H1 (cell line): ENCODE measurements around the gene SLIT3. TPM values are rescaled to one million over a fixed set of nuclear protein-coding genes. Genes with fewer than 3 reads are reported as not detected.

ENCODE experiments used
- CTCF ChIA-PET: fragments of 300-600 bp; sonication (Branson Sonifier 250); formaldehyde crosslinking; loops from one replicate; lab custom pipeline; 2021; ENCODE audit not compliant: partially characterized antibody; lab: Charles Lee
- POLR2A ChIA-PET: fragments of 300-600 bp; sonication (Branson Sonifier 250); formaldehyde crosslinking; loops from one replicate; lab custom pipeline; 2021; ENCODE audit warnings: inconsistent platforms; ENCODE audit not compliant: partially characterized antibody; lab: Charles Lee
- DNase-seq, 2 experiments: peaks; one replicate each; pipeline versions ENCODE4 v3.0.0 to v3.0.0-alpha.2; 2010 to 2022; ENCODE audit warnings: low spot score in 2 of 2, low read depth in 1 of 2, mixed read lengths in 1 of 2
- FAIRE-seq: peaks from 2 replicates; lab custom pipeline; 2011; peaks lifted over from hg19 to GRCh38; lab: Jason Lieb, UNC
- H2AFZ ChIP-seq: 2 replicates; pipeline ENCODE4 v1.8.1; 2012; ENCODE audit warnings: low read length, inconsistent platforms
- H2AK5ac ChIP-seq: 2 replicates; pipeline ENCODE4 v1.6.1; 2013; ENCODE audit warnings: low read depth, low read length
- H2BK120ac ChIP-seq: replicated peaks from 2 replicates; pipeline ENCODE3; 2013; ENCODE audit warnings: low read depth, low read length, inconsistent platforms
- H2BK12ac ChIP-seq: 2 replicates; pipeline ENCODE4 v1.6.1; 2013; ENCODE audit warnings: low read depth, low read length
- H2BK15ac ChIP-seq: 2 replicates; pipeline ENCODE4 v1.6.1; 2013; ENCODE audit warnings: low read length
- H2BK20ac ChIP-seq: 2 replicates; pipeline ENCODE4 v1.6.1; 2013; ENCODE audit warnings: low read length
- H2BK5ac ChIP-seq: 2 replicates; pipeline ENCODE4 v1.6.1; 2013; ENCODE audit warnings: low read depth, low read length
- H3K14ac ChIP-seq: 2 replicates; pipeline ENCODE4 v1.6.1; 2013; ENCODE audit warnings: inconsistent platforms; ENCODE audit not compliant: insufficient read length
- H3K18ac ChIP-seq: 2 replicates; pipeline ENCODE4 v1.6.1; 2013; ENCODE audit warnings: low read length; ENCODE audit errors: extremely low read depth
- H3K23ac ChIP-seq: 2 replicates; pipeline ENCODE4 v1.6.1; 2013; ENCODE audit warnings: inconsistent platforms; ENCODE audit not compliant: insufficient read length
- H3K23me2 ChIP-seq: 2 replicates; pipeline ENCODE4 v1.6.1; 2013; ENCODE audit warnings: low read depth, low read length
- H3K27ac ChIP-seq: 2 replicates; pipeline ENCODE4 v1.6.1; 2011; ENCODE audit warnings: low read depth, low read length, inconsistent platforms
- H3K27me3 ChIP-seq, 4 experiments: replicated peaks in 1 of 4; 1 replicate in 1 of 4; 2 replicates in 3 of 4; pipeline versions ENCODE4 v1.6.1 to v1.8.1; 2011 to 2013; ENCODE audit warnings: low read length in 3 of 4, mild to moderate bottlenecking in 3 of 4, inconsistent platforms in 2 of 4, mixed read lengths in 2 of 4, moderate library complexity in 1 of 4; ENCODE audit not compliant: control insufficient read depth in 3 of 4, insufficient read depth in 3 of 4; ENCODE audit errors: extremely low read depth in 1 of 4
- H3K36me3 ChIP-seq, 4 experiments: 2 replicates each; pipeline versions ENCODE4 v1.6.1 to v1.8.1; 2011 to 2013; ENCODE audit warnings: mild to moderate bottlenecking in 4 of 4, low read length in 3 of 4, moderate library complexity in 2 of 4, control low read depth in 1 of 4, inconsistent platforms in 1 of 4; ENCODE audit not compliant: insufficient read depth in 4 of 4, control insufficient read depth in 2 of 4
- H3K4ac ChIP-seq: replicated peaks from 2 replicates; pipeline ENCODE3; 2013; ENCODE audit warnings: low read length, low read depth, mixed read lengths, inconsistent platforms; ENCODE audit not compliant: insufficient read length
- H3K4me1 ChIP-seq, 4 experiments: replicated peaks in 1 of 4; 1 replicate in 1 of 4; 2 replicates in 3 of 4; pipeline versions ENCODE4 v1.6.1 to v1.8.1; 2011 to 2013; ENCODE audit warnings: low read length in 3 of 4, inconsistent platforms in 2 of 4, mixed read lengths in 1 of 4; ENCODE audit not compliant: insufficient read depth in 4 of 4, control insufficient read depth in 3 of 4
- H3K4me2 ChIP-seq, 2 experiments: 2 replicates each; pipeline versions ENCODE4 v1.6.1 to v1.8.1; 2011 to 2013; ENCODE audit warnings: low read depth in 2 of 2, low read length in 2 of 2, control low read depth in 1 of 2, inconsistent platforms in 1 of 2, mild to moderate bottlenecking in 1 of 2; ENCODE audit not compliant: insufficient read depth in 1 of 2
- H3K4me3 ChIP-seq, 4 experiments: fragments of 200-600, 300-600 bp in 1 of 4; sonication (generic), shearing (Covaris generic), sonication (Bioruptor Twin) in 1 of 4; 2 replicates each; pipeline versions ENCODE4 v1.5.1 to v1.8.1; 2011 to 2016; ENCODE audit warnings: low read length in 4 of 4, low read depth in 3 of 4, control low read depth in 2 of 4, inconsistent platforms in 2 of 4, mild to moderate bottlenecking in 2 of 4, mixed read lengths in 1 of 4, moderate library complexity in 1 of 4; ENCODE audit not compliant: insufficient read depth in 2 of 4; ENCODE audit errors: extremely low read depth in 1 of 4
- H3K56ac ChIP-seq: replicated peaks from 2 replicates; pipeline ENCODE3; 2013; ENCODE audit warnings: low read depth, mild to moderate bottlenecking, mixed read lengths, low read length, inconsistent platforms; ENCODE audit not compliant: insufficient read length
- H3K79me1 ChIP-seq: 2 replicates; pipeline ENCODE4 v1.6.1; 2013; ENCODE audit warnings: low read depth, low read length, control low read depth
- H3K79me2 ChIP-seq, 2 experiments: 2 replicates each; pipeline versions ENCODE4 v1.6.1 to v1.8.1; 2012 to 2013; ENCODE audit warnings: low read length in 2 of 2, mild to moderate bottlenecking in 2 of 2, inconsistent platforms in 1 of 2; ENCODE audit not compliant: insufficient read depth in 2 of 2, control insufficient read depth in 1 of 2
- H3K9ac ChIP-seq, 4 experiments: replicated peaks in 1 of 4; 1 replicate in 1 of 4; 2 replicates in 3 of 4; pipeline versions ENCODE4 v1.6.1 to v1.8.1; 2011 to 2013; ENCODE audit warnings: low read depth in 3 of 4, low read length in 3 of 4, control low read depth in 2 of 4, mild to moderate bottlenecking in 2 of 4, moderate library complexity in 2 of 4, inconsistent platforms in 1 of 4; ENCODE audit errors: extremely low read depth in 1 of 4
- H3K9me3 ChIP-seq, 2 experiments: 2 replicates each; pipeline versions ENCODE4 v1.6.1 to v1.8.1; 2012 to 2013; ENCODE audit warnings: mild to moderate bottlenecking in 2 of 2, moderate library complexity in 2 of 2, control low read depth in 1 of 2, inconsistent platforms in 1 of 2, low read depth in 1 of 2, low read length in 1 of 2, mixed read lengths in 1 of 2; ENCODE audit not compliant: insufficient read depth in 2 of 2
- H4K20me1 ChIP-seq, 2 experiments: replicated peaks in 1 of 2; 2 replicates each; pipeline versions ENCODE3 to v1.8.1; 2011 to 2013; ENCODE audit warnings: inconsistent platforms in 2 of 2, low read length in 2 of 2, mild to moderate bottlenecking in 1 of 2; ENCODE audit not compliant: insufficient read depth in 2 of 2, control insufficient read depth in 1 of 2
- H4K5ac ChIP-seq: 2 replicates; pipeline ENCODE4 v1.6.1; 2013; ENCODE audit warnings: low read length, low read depth, mixed read lengths, inconsistent platforms; ENCODE audit not compliant: insufficient read length
- H4K8ac ChIP-seq: 2 replicates; pipeline ENCODE4 v1.8.0; 2013; ENCODE audit warnings: mild to moderate bottlenecking, moderate library complexity, low read length, inconsistent platforms; ENCODE audit not compliant: insufficient read depth; ENCODE audit errors: extremely low read depth
- H4K91ac ChIP-seq: replicated peaks from 2 replicates; pipeline ENCODE3; 2013; ENCODE audit warnings: low read length, mixed read lengths, inconsistent platforms; ENCODE audit not compliant: insufficient read length
- ASH2L ChIP-seq: fragments of 200-600, 300-600 bp; sonication (generic); IDR thresholded peaks from one replicate; pipeline ENCODE4 v1.7.1; 2017; ENCODE audit warnings: low read length
- BRCA1 ChIP-seq: IDR thresholded peaks from 2 replicates; pipeline ENCODE4 v1.6.1; 2012; ENCODE audit warnings: low read depth, low read length, improper control_type of control experiment
- CBX5 ChIP-seq: fragments of 300-800, 300-1000 bp; sonication (generic); IDR thresholded peaks from 2 replicates; pipeline ENCODE4 v1.7.1; 2016; ENCODE audit warnings: antibody characterized with exemption, low read length, low read depth
- CEBPB ChIP-seq: IDR thresholded peaks from 2 replicates; pipeline ENCODE4 v1.6.1; 2012; ENCODE audit warnings: low read depth, low read length
- HDAC6 ChIP-seq: IDR thresholded peaks from one replicate; pipeline ENCODE4 v1.7.1; 2012; ENCODE audit warnings: low read depth, mild to moderate bottlenecking, inconsistent platforms, low read length, moderate library complexity
- JUN ChIP-seq: IDR thresholded peaks from 2 replicates; pipeline ENCODE4 v1.6.1; 2011; ENCODE audit warnings: low read depth, mild to moderate bottlenecking, improper control_type of control experiment, low read length
- JUND ChIP-seq: IDR thresholded peaks from 2 replicates; pipeline ENCODE4 v1.6.1; 2011; ENCODE audit warnings: mild to moderate bottlenecking, improper control_type of control experiment, low read length
- MAX ChIP-seq: IDR thresholded peaks from 2 replicates; pipeline ENCODE4 v1.6.1; 2012; ENCODE audit warnings: inconsistent platforms
- RFX5 ChIP-seq: IDR thresholded peaks from 2 replicates; pipeline ENCODE4 v1.6.1; 2011; ENCODE audit warnings: low read depth, low read length, improper control_type of control experiment, borderline replicate concordance
- RXRA ChIP-seq: IDR thresholded peaks from 2 replicates; pipeline ENCODE4 v1.6.1; 2011; ENCODE audit warnings: low read depth, mild to moderate bottlenecking, low read length, moderate library complexity; ENCODE audit not compliant: insufficient read depth
- SAP30 ChIP-seq: fragments of 300-600 bp; sonication (generic); IDR thresholded peaks from 2 replicates; pipeline ENCODE4 v1.7.1; 2012; ENCODE audit warnings: low read length, moderate library complexity, mild to moderate bottlenecking, inconsistent platforms; ENCODE audit not compliant: insufficient read depth, insufficient replicate concordance
- SP1 ChIP-seq: IDR thresholded peaks from 2 replicates; pipeline ENCODE4 v1.6.1; 2011; ENCODE audit warnings: low read depth, low read length
- SP2 ChIP-seq: IDR thresholded peaks from 2 replicates; pipeline ENCODE4 v1.6.1; 2012; ENCODE audit warnings: mild to moderate bottlenecking, low read length, inconsistent platforms
- SP4 ChIP-seq: IDR thresholded peaks from 2 replicates; pipeline ENCODE4 v1.6.1; 2012; ENCODE audit warnings: low read length, inconsistent platforms
- SUZ12 ChIP-seq: fragments of 200-600 bp; sonication (generic); IDR thresholded peaks from 2 replicates; pipeline ENCODE4 v1.6.1; 2012; ENCODE audit warnings: mild to moderate bottlenecking, inconsistent platforms, low read length, moderate library complexity, mixed read lengths
- TAF7 ChIP-seq: optimal IDR thresholded peaks from 2 replicates; pipeline ENCODE3; 2011; ENCODE audit warnings: low read depth, mild to moderate bottlenecking, inconsistent platforms, low read length, moderate library complexity, borderline replicate concordance
- WGBS, 2 experiments: shearing (Covaris generic) in 1 of 2; methylation state at CpG; one replicate each; pipeline versions ENCODE4 v1.1.6 to v1.1.7; 2013 to 2015; ENCODE audit warnings: low lambda C conversion rate in 2 of 2, mixed read lengths in 2 of 2, inconsistent platforms in 1 of 2, low coverage in 1 of 2, missing lambda C conversion rate in 1 of 2; ENCODE audit not compliant: insufficient replicate concordance in 2 of 2, insufficient coverage in 1 of 2, insufficient read length in 1 of 2; ENCODE audit errors: extremely low coverage in 1 of 2, missing lambda C conversion rate in 1 of 2; 5-methylcytosine and 5-hydroxymethylcytosine counted together
- polyA plus RNA-seq, 7 experiments: library from polyadenylated mRNA; depleted of rRNA in 3 of 7; stranded (reverse) in 5 of 7; unstranded in 2 of 7; fragments of >200 nt in 5 of 7; fragments of 200-250 nt in 2 of 7; gene quantifications; 1 replicate in 5 of 7; 2 replicates in 1 of 7; 4 replicates in 1 of 7; pipeline versions ENCODE4 v1.2.1 to v1.2.3, GENCODE V29; 2011 to 2013; ENCODE audit warnings: missing spikeins in 2 of 7, mixed read lengths in 2 of 7
- total RNA-seq: library from RNA; stranded (reverse); fragmentation: NEBNext Ultra II Directional; extraction: Animal tissue kit (Norgen Biotek cat#: 25700); gene quantifications from 2 replicates; pipeline ENCODE4 v1.2.1, GENCODE V29; 2021

Gene SLIT3
- total and polyA plus RNA-seq, 2 of the 8 experiments (the other 6 are each of a cell fraction or from before 2014, with no cell fraction given): 1.1 to 1.2 TPM

GRCh38 chr5:168672888-168673287, 628.1 kb downstream of the SLIT3 start:
- Histone ChIP-seq H2BK120ac (no peak overlapping the region), H2BK15ac (no peak overlapping the region), H3K4me3 (no peak overlapping the region), H3K9ac (no peak overlapping the region), H3K56ac (no peak overlapping the region), H3K79me2 (no peaks in the 10 kb centered on the region), H3K4me1 (0 out of 7 replicates have a peak, but pooled peaks cover 0 to 2% (median 0%) of the 10 kb centered on the region in 4 experiments), H2BK5ac (no peak overlapping the region), H2AK5ac (no peak overlapping the region), H3K27ac (no peak overlapping the region), H4K91ac (no peak overlapping the region), H4K5ac (no peak overlapping the region), H3K4ac (no peak overlapping the region), H3K14ac (no peak overlapping the region), H3K23me2 (peaks cover 4% of the 10 kb centered on the region; the same call in 1 of the 2 replicates), H2BK12ac (no peak overlapping the region), H3K27me3 (no peaks in the 10 kb centered on the region), H3K4me2 (no peak overlapping the region), H2BK20ac (no peak overlapping the region), H4K8ac (no peak overlapping the region), H4K20me1 (no peaks in the 10 kb centered on the region), H3K23ac (no peak overlapping the region), H3K36me3 (no peaks in the 10 kb centered on the region), H3K18ac (no peak overlapping the region), H3K79me1 (no peaks in the 10 kb centered on the region), H3K9me3 (no peaks in the 10 kb centered on the region), H2AFZ (no peak overlapping the region)
- ChIA-PET POLR2A (interaction anchor here (0.7 kb wide), 1 partner anchor 14 kb away, joined by 3 read pairs; no protein-coding TSS in a partner anchor), CTCF (interaction anchor here (1.2 to 1.5 kb wide), 2 partner anchors 9 to 42 kb away, joined by 3 to 4 read pairs; no protein-coding TSS in a partner anchor)
- no peak for DNase-seq
- WGBS, 2 experiments: 80% methylated on average over 4 of the region's 4 CpGs; no CpG with 5 or more reads in 1 of the 2 experiments
- FAIRE-seq: no peak
- no peak for TF ChIP-seq MAX
- no peak for TF ChIP-seq RXRA
- no peak for TF ChIP-seq CBX5
- no peak for TF ChIP-seq SP1
- TF ChIP-seq ASH2L: no peak
- no peak for TF ChIP-seq CEBPB
- TF ChIP-seq SP4: no peak
- TF ChIP-seq JUND: no peak
- TF ChIP-seq HDAC6: no peak
- TF ChIP-seq TAF7: no peak
- no peak for TF ChIP-seq JUN
- no peak for TF ChIP-seq SP2
- no peak for TF ChIP-seq RFX5
- no peak for TF ChIP-seq SUZ12
- no peak for TF ChIP-seq BRCA1
- TF ChIP-seq SAP30: no peak
